ENCODE data around the gene OR11G2. TPM values are rescaled to one million over a fixed set of nuclear protein-coding genes. Genes with fewer than 3 reads are reported as not detected.

OR11G2 gene
- total RNA-seq (2014; rRNA removed; shearing (Covaris generic)) (not detected in 2 replicates), total RNA-seq (2022) (not detected in 2 replicates), Bru-seq, nascent RNA (not detected), BruChase-seq, experiment 1, labeled RNA remaining after a 6-hour chase (not detected), BruChase-seq, experiment 2, labeled RNA remaining after a 2-hour chase (not detected)
- long read RNA-seq: 0 reads

GRCh38 chr14:20190596-20190995 is at the start of gene OR11G2:
Gene OR11G2, plus strand, starts transcription at chr14:20190896. Its CDS starts 6,542 bp downstream, at chr14:20197438.
- H3K4me3 ChIP-seq (ENCODE audit: low read depth, low read length, poor library complexity, severe bottlenecking): no peak within 1 kb of the TSS
- H3K9me2 ChIP-seq (ENCODE audit: insufficient read depth, low read length): no peaks in the 10 kb centered on the region
- POLR2A ChIA-PET: no interaction called here
- no peak within 1 kb of the TSS for H3K4me2 ChIP-seq (ENCODE audit: low read length)
- CTCF ChIA-PET (ENCODE audit: unreplicated experiment): no interaction called here
- H3K27ac ChIP-seq (ENCODE audit: low read depth, low read length, poor library complexity, severe bottlenecking): no peak within 1 kb of the TSS
- H3K4me1 ChIP-seq (ENCODE audit: insufficient read depth, low read length, poor library complexity, severe bottlenecking): no peaks in the 10 kb centered on the region
- no peaks in the 10 kb centered on the region for H3K79me2 ChIP-seq (ENCODE audit: insufficient read depth, low read depth, low read length)
- H4K20me1 ChIP-seq (ENCODE audit: insufficient read depth, low read length): no peaks in the 10 kb centered on the region
- TF ChIP-seq CTCF (conservative IDR thresholded peaks at IDR 0.05; ENCODE audit: low read length): no peak
- no peak for TF ChIP-seq EZH2phosphoT487 (IDR thresholded peaks at IDR 0.05; ENCODE audit: borderline replicate concordance, low read depth, low read length)
- no peaks in the 10 kb centered on the region for H3K36me3 ChIP-seq (ENCODE audit: insufficient read depth, low read length)
- H2AFZ ChIP-seq (ENCODE audit: low read length): no peak within 1 kb of the TSS
- intact Hi-C loops (cut with micrococcal nuclease; ENCODE audit: unreplicated experiment): no loop called here
- no TSS peak for BruUV-seq (replicated peaks)
- no peaks in the 10 kb centered on the region for H3K9me3 ChIP-seq (ENCODE audit: low read length)
- DNase-seq (ENCODE audit: low spot score): no peak

GRCh38 chr14:20143911-20144310 is 46.8 kb upstream of the OR11G2 start:
- intact Hi-C loops (cut with micrococcal nuclease; ENCODE audit: unreplicated experiment): no loop called here
- Histone ChIP-seq H4K20me1 (ENCODE audit: insufficient read depth, low read length) (no peaks in the 10 kb centered on the region), H3K4me3 (ENCODE audit: low read depth, low read length, poor library complexity, severe bottlenecking) (no peak overlapping the region), H3K4me2 (ENCODE audit: low read length) (no peak overlapping the region), H3K4me1 (ENCODE audit: insufficient read depth, low read length, poor library complexity, severe bottlenecking) (no peaks in the 10 kb centered on the region), H3K79me2 (ENCODE audit: insufficient read depth, low read depth, low read length) (no peaks in the 10 kb centered on the region), H3K36me3 (ENCODE audit: insufficient read depth, low read length) (no peaks in the 10 kb centered on the region), H3K9me2 (ENCODE audit: insufficient read depth, low read length) (no peaks in the 10 kb centered on the region), H2AFZ (ENCODE audit: low read length) (no peak overlapping the region), H3K9me3 (ENCODE audit: low read length) (no peaks in the 10 kb centered on the region), H3K27ac (ENCODE audit: low read depth, low read length, poor library complexity, severe bottlenecking) (no peak overlapping the region)
- POLR2A ChIA-PET: interaction anchor here (1.1 to 2.1 kb wide), 2 partner anchors 10 to 13 kb away, joined by 3 to 5 read pairs; no protein-coding TSS in a partner anchor
- no peak for TF ChIP-seq EZH2phosphoT487 (IDR thresholded peaks at IDR 0.05; ENCODE audit: borderline replicate concordance, low read depth, low read length)
- no peak for TF ChIP-seq CTCF (conservative IDR thresholded peaks at IDR 0.05; ENCODE audit: low read length)
- no TSS peak for BruUV-seq (replicated peaks)
- CTCF ChIA-PET (ENCODE audit: unreplicated experiment): no interaction called here
- DNase-seq (ENCODE audit: low spot score): no peak

GRCh38 chr14:20144820-20145219 is 45.9 kb upstream of the OR11G2 start:
- no peak overlapping the region for H3K27ac ChIP-seq (ENCODE audit: low read depth, low read length, poor library complexity, severe bottlenecking)
- no peak overlapping the region for H3K4me2 ChIP-seq (ENCODE audit: low read length)
- BruUV-seq (replicated peaks): no TSS peak
- no peak overlapping the region for H2AFZ ChIP-seq (ENCODE audit: low read length)
- TF ChIP-seq EZH2phosphoT487 (IDR thresholded peaks at IDR 0.05; ENCODE audit: borderline replicate concordance, low read depth, low read length) (no peak), CTCF (conservative IDR thresholded peaks at IDR 0.05; ENCODE audit: low read length) (no peak)
- POLR2A ChIA-PET: interaction anchor here (1.1 to 2.1 kb wide), 2 partner anchors 11 to 12 kb away, joined by 3 to 5 read pairs; no protein-coding TSS in a partner anchor
- H3K9me2 ChIP-seq (ENCODE audit: insufficient read depth, low read length): no peaks in the 10 kb centered on the region
- H3K4me3 ChIP-seq (ENCODE audit: low read depth, low read length, poor library complexity, severe bottlenecking): no peak overlapping the region
- CTCF ChIA-PET (ENCODE audit: unreplicated experiment): no interaction called here
- no peaks in the 10 kb centered on the region for H3K4me1 ChIP-seq (ENCODE audit: insufficient read depth, low read length, poor library complexity, severe bottlenecking)
- no peaks in the 10 kb centered on the region for H3K79me2 ChIP-seq (ENCODE audit: insufficient read depth, low read depth, low read length)
- intact Hi-C loops (cut with micrococcal nuclease; ENCODE audit: unreplicated experiment): no loop called here
- H3K9me3 ChIP-seq (ENCODE audit: low read length): no peaks in the 10 kb centered on the region
- H3K36me3 ChIP-seq (ENCODE audit: insufficient read depth, low read length): no peaks in the 10 kb centered on the region
- no peak for DNase-seq (ENCODE audit: low spot score)
- no peaks in the 10 kb centered on the region for H4K20me1 ChIP-seq (ENCODE audit: insufficient read depth, low read length)
